Kidney (tissue), 14 donors: Measurements from ENCODE around the gene HAND2. TPM values are rescaled to one million over a fixed set of nuclear protein-coding genes. Genes with fewer than 3 reads are reported as not detected.

Source experiments
- DNase-seq, 5 donors: peaks; one replicate each; pipeline ENCODE4 v3.0.0-alpha.2; 2013 to 2020
- FAIRE-seq: peaks from 2 replicates; lab custom pipeline; 2012; peaks lifted over from hg19 to GRCh38; lab: Jason Lieb, UNC
- H3K27ac ChIP-seq, 2 donors: one replicate each; pipeline ENCODE4 v1.7.0; 2013; ENCODE audit warnings: low read depth in 2 of 2, low read length in 2 of 2, inconsistent platforms in 1 of 2
- H3K27me3 ChIP-seq: one replicate; pipeline ENCODE4 v1.7.1; 2013; ENCODE audit warnings: low read length, inconsistent platforms; ENCODE audit not compliant: control insufficient read depth, insufficient read depth
- H3K36me3 ChIP-seq, 3 donors: one replicate each; pipeline versions ENCODE4 v1.7.0 to v1.7.1; 2013; ENCODE audit warnings: low read length in 3 of 3, control low read depth in 1 of 3, inconsistent platforms in 1 of 3; ENCODE audit not compliant: insufficient read depth in 3 of 3, control insufficient read depth in 2 of 3
- H3K4me1 ChIP-seq, 3 donors: one replicate each; pipeline versions ENCODE4 v1.7.0 to v1.7.1; 2013; ENCODE audit warnings: low read length in 3 of 3, inconsistent platforms in 1 of 3, low read depth in 1 of 3; ENCODE audit not compliant: control insufficient read depth in 2 of 3, insufficient read depth in 2 of 3
- H3K4me3 ChIP-seq, 3 donors: one replicate each; pipeline versions ENCODE4 v1.7.0 to v1.8.1; 2013; ENCODE audit warnings: low read length in 3 of 3, control low read depth in 1 of 3, inconsistent platforms in 1 of 3
- H3K9ac ChIP-seq, 3 donors: one replicate each; pipeline versions ENCODE4 v1.7.0 to v1.7.1; 2013; ENCODE audit warnings: low read length in 3 of 3, control low read depth in 1 of 3, inconsistent platforms in 1 of 3
- H3K9me3 ChIP-seq, 3 donors: one replicate each; pipeline versions ENCODE4 v1.7.0 to v1.7.1; 2013; ENCODE audit warnings: low read length in 3 of 3, control low read depth in 1 of 3, inconsistent platforms in 1 of 3; ENCODE audit not compliant: control insufficient read depth in 2 of 3, insufficient read depth in 1 of 3
- CTCF ChIP-seq: IDR thresholded peaks from 3 replicates; pipeline ENCODE4 v1.5.1; 2012; ENCODE audit warnings: mild to moderate bottlenecking, moderate library complexity, borderline replicate concordance; ENCODE audit not compliant: insufficient read depth; ENCODE audit errors: extremely low read depth
- intact Hi-C: fragments of 100-400 bp; cut with DNase I; formaldehyde crosslinking; loops from one replicate; pipeline ENCODE4 v1.11.1; 2022
- polyA plus RNA-seq: library from polyadenylated mRNA; stranded (reverse); fragments of 350-450 nt; fragmentation: Illumina TruSeq; extraction: RNeasy Lipid Tissue Mini Kit (QIAGEN cat#74804); gene quantifications from one replicate; pipeline ENCODE4 v1.2.3, GENCODE V29; 2014; ENCODE audit warnings: low read depth, low replicate concordance; ENCODE audit not compliant: insufficient read depth
- total RNA-seq: library from RNA; stranded (reverse); fragmentation: NEBNext Ultra II Directional; extraction: Animal tissue kit (Norgen Biotek cat#: 25700); gene quantifications from one replicate; pipeline ENCODE4 v1.2.1, GENCODE V29; 2021
- donor health status: control.
- donor health status: control.
- donor health status: control.
- donor health status: control.
- donor health status: control.
- donor health status: DM: yes; HTN: yes; CAD: no.
- donor health status: Normal renal cell carcinoma (clear cell type).

HAND2 gene
- total and polyA plus RNA-seq, 2 donors from 2014 or later = 0.31 TPM; not detected in 1

GRCh38 chr4:173493041-173493440 is 37.0 kb downstream of the HAND2 start:
- intact Hi-C loops = no loop called here
- DNase-seq = no peak

DNA sequence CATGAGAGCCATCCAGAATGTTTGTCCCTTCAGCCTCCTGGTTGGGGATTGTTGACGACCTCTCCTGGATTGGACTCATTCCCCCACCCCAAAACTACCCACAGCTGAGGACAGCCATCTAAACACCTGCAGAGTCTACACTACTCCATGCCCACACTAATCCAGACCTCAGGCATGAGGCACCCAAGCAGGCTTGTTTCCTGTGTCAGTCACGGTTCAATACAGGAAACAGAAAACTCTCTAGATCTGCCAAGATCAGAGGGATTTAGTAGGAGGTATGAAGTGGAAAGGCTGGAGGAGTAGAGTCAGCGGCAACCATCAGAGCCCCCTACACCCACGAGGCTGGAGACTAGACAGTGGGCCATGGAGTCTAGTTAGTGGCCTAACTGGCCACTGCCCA is 37.7 kb downstream of the HAND2 start:
- Histone ChIP-seq H3K27ac (no peak overlapping the region), H3K4me3 (no peak overlapping the region), H3K27me3 (peaks cover 6% of the 10 kb centered on the region), H3K36me3 (no peaks in the 10 kb centered on the region), H3K9me3 (no peaks in the 10 kb centered on the region), H3K9ac (no peak overlapping the region), H3K4me1 (no peaks in the 10 kb centered on the region)
- TF ChIP-seq CTCF = no peak
- FAIRE-seq (no peak), DNase-seq (no peak)
- intact Hi-C loops = no loop called here

More at GRCh38 chr4:173493041-173493440, 37.0 kb downstream of the HAND2 start:
- H3K9ac ChIP-seq = no peak overlapping the region
- H3K36me3 ChIP-seq = no peaks in the 10 kb centered on the region
- no peaks in the 10 kb centered on the region for H3K9me3 ChIP-seq
- H3K27ac ChIP-seq = no peak overlapping the region
- H3K4me1 ChIP-seq = no peaks in the 10 kb centered on the region
- FAIRE-seq = no peak
- peaks cover 6% of the 10 kb centered on the region for H3K27me3 ChIP-seq
- no peak for TF ChIP-seq CTCF
- H3K4me3 ChIP-seq = no peak overlapping the region

DNA sequence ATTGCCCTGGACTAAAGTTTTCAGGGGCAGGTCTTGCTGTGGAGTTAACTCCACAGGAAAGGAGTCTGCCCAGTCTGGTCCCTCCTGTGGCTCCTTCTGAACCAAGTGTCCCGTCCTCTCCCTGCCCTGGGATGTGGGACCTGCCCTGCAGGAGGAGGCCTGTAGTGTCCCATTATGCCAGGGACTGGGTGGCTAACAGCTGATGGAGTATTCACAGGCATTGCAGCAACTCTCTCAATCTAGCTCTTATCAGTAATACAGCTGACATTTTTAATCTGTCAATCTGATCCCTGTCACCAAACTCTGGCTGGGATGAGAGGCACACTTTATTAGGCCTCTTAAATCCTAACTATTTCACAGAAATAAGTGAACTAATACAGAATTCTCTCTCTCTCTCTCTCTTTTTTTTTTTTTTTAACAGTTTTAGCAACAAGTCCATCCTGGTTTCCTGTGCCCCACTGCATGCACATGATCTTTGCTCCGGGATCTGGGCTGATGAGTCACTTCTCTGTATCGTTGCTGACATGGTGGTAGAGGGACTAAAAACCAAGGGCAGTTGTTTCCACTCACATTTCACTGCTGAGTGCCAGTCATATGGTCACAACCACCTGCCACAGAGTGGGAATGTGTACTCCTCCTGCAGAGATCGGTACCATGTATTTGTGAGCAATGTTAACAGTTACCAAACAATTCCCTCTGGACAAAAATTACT is 39.1 kb downstream of the HAND2 start:
- intact Hi-C loops = no loop called here
- Histone ChIP-seq H3K9ac (no peak overlapping the region), H3K4me3 (no peak overlapping the region), H3K36me3 (no peaks in the 10 kb centered on the region), H3K9me3 (no peaks in the 10 kb centered on the region), H3K4me1 (no peaks in the 10 kb centered on the region), H3K27me3 (peaks cover 6% of the 10 kb centered on the region), H3K27ac (no peak overlapping the region)
- FAIRE-seq (no peak), DNase-seq (no peak)
- no peak for TF ChIP-seq CTCF

DNA sequence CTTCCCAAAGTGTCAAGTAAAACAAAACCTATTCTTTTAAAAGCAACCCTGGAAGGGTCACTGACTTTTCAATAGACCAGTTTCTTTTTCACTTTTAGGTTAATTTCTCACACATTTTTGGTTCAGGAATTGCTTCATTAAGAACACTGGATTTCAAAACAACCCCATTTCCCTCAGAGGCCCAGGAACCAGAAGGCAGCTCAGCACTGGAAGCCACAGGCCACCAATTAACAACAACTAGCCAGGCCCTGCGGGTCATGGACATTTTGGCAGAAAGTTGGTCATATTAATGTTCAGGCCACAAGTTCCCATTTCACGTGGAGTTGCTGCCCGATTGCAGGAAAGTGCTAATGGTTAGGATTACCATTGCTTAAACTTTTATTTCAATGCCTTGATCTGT is 39.8 kb downstream of the HAND2 start:
- no peak overlapping the region for H3K9ac ChIP-seq
- DNase-seq (no peak), FAIRE-seq (no peak)
- no peak overlapping the region for H3K27ac ChIP-seq
- peaks cover 6% of the 10 kb centered on the region for H3K27me3 ChIP-seq
- no peaks in the 10 kb centered on the region for H3K9me3 ChIP-seq
- TF ChIP-seq CTCF = no peak
- H3K4me1 ChIP-seq = no peaks in the 10 kb centered on the region
- H3K36me3 ChIP-seq = no peaks in the 10 kb centered on the region
- H3K4me3 ChIP-seq = no peak overlapping the region
- intact Hi-C loops = no loop called here
